Dedifferentiated amniotic fluid mesenchymal stem cell (primary cell): ENCODE measurements around the gene CEP20.
"Not testable (repeated sequence)": the region's sequence is repeated elsewhere in the genome, so short reads cannot be mapped to it uniquely, and the experiment has no call there.

ENCODE experiments used
- DNase-seq: peaks from one replicate; pipeline ENCODE4 v3.0.0-alpha.2; 2016; ENCODE audit errors: extremely low spot score

CEP20 gene

GRCh38 chr16:15888072-15888976, at the start of gene CEP20:
CEP20 (minus strand) TSS chr16:15888603; CDS start chr16:15888585, 18 bp downstream.
- peak; percentile 99 for DNase-seq

- DNase-seq: not testable (repeated sequence)
These were observed 48.4 kb upstream of the CEP20 start for GRCh38 chr16:15936809-15937208.

- DNase-seq: no peak
These were observed 46.6 kb upstream of the CEP20 start for GRCh38 chr16:15934991-15935390.

- DNase-seq: no peak
These were observed 45.4 kb upstream of the CEP20 start for GRCh38 chr16:15933781-15934180.

GRCh38 chr16:15932939-15933338, 44.5 kb upstream of the CEP20 start:
- no peak for DNase-seq

GRCh38 chr16:15928261-15929104, 40.1 kb upstream of the CEP20 start:
- DNase-seq: no peak

- no peak for DNase-seq
These were observed 37.2 kb upstream of the CEP20 start for GRCh38 chr16:15925631-15926030.

- no peak for DNase-seq
These were observed 36.6 kb upstream of the CEP20 start for GRCh38 chr16:15924996-15925395.

- no peak for DNase-seq
These were observed 30.9 kb upstream of the CEP20 start for GRCh38 chr16:15919331-15919730.

- DNase-seq: not testable (repeated sequence)
These were observed 29.9 kb upstream of the CEP20 start for GRCh38 chr16:15918314-15918713.

- DNase-seq: no peak
These were observed 27.9 kb upstream of the CEP20 start for GRCh38 chr16:15916323-15916722.

GRCh38 chr16:15915555-15916081, 27.2 kb upstream of the CEP20 start:
- DNase-seq: no peak

GRCh38 chr16:15913046-15913698, 24.8 kb upstream of the CEP20 start:
- DNase-seq: no peak

GRCh38 chr16:15911198-15911597, 22.8 kb upstream of the CEP20 start:
- no peak for DNase-seq

- no peak for DNase-seq
These were observed 19.6 kb upstream of the CEP20 start for GRCh38 chr16:15907863-15908478.

- DNase-seq: no peak
These were observed 18.0 kb upstream of the CEP20 start for GRCh38 chr16:15906439-15906838.

GRCh38 chr16:15903960-15904359, 15.6 kb upstream of the CEP20 start:
- no peak for DNase-seq

GRCh38 chr16:15900901-15901500, 12.6 kb upstream of the CEP20 start:
- DNase-seq: no peak

- no peak for DNase-seq
These were observed 12.0 kb upstream of the CEP20 start for GRCh38 chr16:15900357-15900756.

- DNase-seq: no peak
These were observed 11.2 kb upstream of the CEP20 start for GRCh38 chr16:15899538-15900100.

- no peak for DNase-seq
These were observed 10.3 kb upstream of the CEP20 start for GRCh38 chr16:15898654-15899053.
